Neural crest cell (in vitro differentiated cells): Measurements from ENCODE around the gene LPP. TPM values are rescaled to one million over a fixed set of nuclear protein-coding genes. Genes with fewer than 3 reads are reported as not detected.

Experiments used
- DNase-seq: peaks from one replicate; pipeline ENCODE4 v3.0.0; 2021; ENCODE audit warnings: low read depth, mixed read lengths, low spot score
- H3K27ac Mint-ChIP-seq: one replicate; pipeline ENCODE4 v1.8.0; 2021; ENCODE audit warnings: mild to moderate bottlenecking, mixed read lengths; ENCODE audit not compliant: unreplicated experiment
- H3K27me3 Mint-ChIP-seq: 2 replicates; pipeline ENCODE4 v1.8.0; 2021; ENCODE audit warnings: low read depth, mild to moderate bottlenecking, mixed read lengths
- H3K36me3 Mint-ChIP-seq: 2 replicates; pipeline ENCODE4 v1.8.0; 2021; ENCODE audit warnings: low read depth, mild to moderate bottlenecking, mixed read lengths
- H3K4me1 Mint-ChIP-seq: 2 replicates; pipeline ENCODE4 v1.8.0; 2021; ENCODE audit warnings: mixed read lengths
- H3K4me3 Mint-ChIP-seq: one replicate; pipeline ENCODE4 v1.8.0; 2021; ENCODE audit warnings: mild to moderate bottlenecking, mixed read lengths
- H3K9me3 Mint-ChIP-seq: 2 replicates; pipeline ENCODE4 v1.8.0; 2021; ENCODE audit warnings: mixed read lengths
- total RNA-seq: library from RNA; stranded (reverse); gene quantifications from 2 replicates; pipeline ENCODE4 v1.2.1, GENCODE V29; 2021
- TF ChIP-seq, protein P1 (sequence below): fragments of 200-600 bp; sonication (generic); conservative IDR thresholded peaks from 2 replicates; pipeline ENCODE4 v1.5.0; 2021; ENCODE audit warnings: antibody characterized with exemption, mild to moderate bottlenecking

The LPP gene
- total RNA-seq, 1 donor from 2014 or later, result 38.7 TPM

DNA sequence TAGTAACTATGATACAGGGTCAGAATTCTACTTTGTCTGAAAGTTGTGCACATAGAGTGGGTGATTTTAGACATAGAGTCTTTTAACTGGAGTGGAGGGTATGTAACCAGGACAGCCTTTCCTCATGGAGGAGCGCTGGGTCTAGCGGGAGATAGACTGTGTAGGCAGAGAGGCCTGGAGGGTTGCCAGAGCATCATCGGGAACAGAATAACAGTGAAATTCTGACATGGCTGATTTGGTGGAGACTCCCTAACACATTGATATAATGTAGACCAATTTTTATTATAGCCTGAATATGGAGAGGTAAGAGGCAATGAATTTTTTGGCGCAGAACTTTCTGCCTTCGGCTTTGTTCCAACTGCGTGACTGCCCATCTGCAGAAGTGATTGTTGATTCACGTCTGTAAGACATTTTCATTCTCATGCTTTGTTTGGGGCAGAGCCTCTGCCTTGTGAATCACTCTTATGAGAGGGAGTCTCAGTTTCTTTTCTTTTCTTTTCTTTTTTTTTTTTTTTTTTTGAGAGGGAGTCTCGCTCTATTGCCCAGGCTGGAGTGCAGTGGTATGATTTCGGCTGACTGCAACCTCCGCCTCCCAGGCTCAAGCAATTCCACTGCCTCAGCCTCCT, 16.0 kb downstream of the LPP start:
- H3K36me3 Mint-ChIP-seq, result no peaks in the 10 kb centered on the region
- no peak overlapping the region for H3K4me3 Mint-ChIP-seq
- TF ChIP-seq, protein P1, sequence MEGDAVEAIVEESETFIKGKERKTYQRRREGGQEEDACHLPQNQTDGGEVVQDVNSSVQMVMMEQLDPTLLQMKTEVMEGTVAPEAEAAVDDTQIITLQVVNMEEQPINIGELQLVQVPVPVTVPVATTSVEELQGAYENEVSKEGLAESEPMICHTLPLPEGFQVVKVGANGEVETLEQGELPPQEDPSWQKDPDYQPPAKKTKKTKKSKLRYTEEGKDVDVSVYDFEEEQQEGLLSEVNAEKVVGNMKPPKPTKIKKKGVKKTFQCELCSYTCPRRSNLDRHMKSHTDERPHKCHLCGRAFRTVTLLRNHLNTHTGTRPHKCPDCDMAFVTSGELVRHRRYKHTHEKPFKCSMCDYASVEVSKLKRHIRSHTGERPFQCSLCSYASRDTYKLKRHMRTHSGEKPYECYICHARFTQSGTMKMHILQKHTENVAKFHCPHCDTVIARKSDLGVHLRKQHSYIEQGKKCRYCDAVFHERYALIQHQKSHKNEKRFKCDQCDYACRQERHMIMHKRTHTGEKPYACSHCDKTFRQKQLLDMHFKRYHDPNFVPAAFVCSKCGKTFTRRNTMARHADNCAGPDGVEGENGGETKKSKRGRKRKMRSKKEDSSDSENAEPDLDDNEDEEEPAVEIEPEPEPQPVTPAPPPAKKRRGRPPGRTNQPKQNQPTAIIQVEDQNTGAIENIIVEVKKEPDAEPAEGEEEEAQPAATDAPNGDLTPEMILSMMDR, result no peak
- no peak overlapping the region for H3K27ac Mint-ChIP-seq
- H3K9me3 Mint-ChIP-seq, result no peaks in the 10 kb centered on the region
- no peak for DNase-seq
- H3K27me3 Mint-ChIP-seq, result no peaks in the 10 kb centered on the region
- H3K4me1 Mint-ChIP-seq, result peaks cover 29% of the 10 kb centered on the region

- H3K27ac Mint-ChIP-seq, result no peak overlapping the region
- TF ChIP-seq, protein P1, result no peak
- H3K4me3 Mint-ChIP-seq, result no peak overlapping the region
- H3K9me3 Mint-ChIP-seq, result no peaks in the 10 kb centered on the region
- peaks cover 26% of the 10 kb centered on the region for H3K4me1 Mint-ChIP-seq
- no peak for DNase-seq
- no peaks in the 10 kb centered on the region for H3K36me3 Mint-ChIP-seq
- no peaks in the 10 kb centered on the region for H3K27me3 Mint-ChIP-seq
Measured at GRCh38 chr3:188170461-188171459, 16.8 kb downstream of the LPP start.

- TF ChIP-seq, protein P1, result no peak
- Mint-ChIP-seq H3K36me3 (no peaks in the 10 kb centered on the region), H3K4me3 (no peak overlapping the region), H3K9me3 (no peaks in the 10 kb centered on the region), H3K4me1 (peaks cover 26% of the 10 kb centered on the region), H3K27me3 (no peaks in the 10 kb centered on the region), H3K27ac (no peak overlapping the region)
- DNase-seq, result no peak
Measured at GRCh38 chr3:188171682-188172467, 17.9 kb downstream of the LPP start.

DNA sequence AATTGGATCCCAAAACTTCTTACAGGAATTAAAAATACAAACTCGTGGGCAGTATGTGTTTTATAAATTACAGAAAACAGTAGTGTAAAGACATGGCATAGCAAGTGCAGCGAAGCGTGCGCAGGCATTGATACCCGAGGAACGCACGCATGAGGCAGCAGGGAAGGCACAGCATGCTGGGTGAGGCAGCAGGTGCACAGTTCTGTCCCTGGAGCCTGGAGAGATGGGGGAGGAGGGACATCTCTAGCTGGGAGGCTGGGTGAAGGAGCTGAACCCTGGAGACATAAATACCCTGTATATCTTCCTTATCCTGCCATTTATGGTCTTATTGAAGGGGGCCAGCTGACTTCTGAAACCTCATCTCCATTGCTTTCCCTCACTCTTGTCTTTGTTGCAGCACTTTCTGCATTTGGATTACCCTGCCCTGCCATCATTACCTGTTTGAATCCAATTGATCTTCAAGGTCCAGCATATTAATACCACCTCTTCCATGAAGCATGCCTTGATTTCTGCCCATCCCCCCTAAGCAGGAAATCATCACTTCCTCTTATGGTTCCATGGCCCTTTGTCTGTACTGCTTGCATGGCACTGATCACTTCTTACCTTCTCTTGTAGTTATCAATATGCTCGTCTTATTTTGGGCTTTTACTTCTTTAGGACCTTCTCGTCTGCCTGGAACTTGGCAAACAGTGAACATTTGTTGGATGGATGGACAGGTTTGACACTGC, 20.5 kb downstream of the LPP start:
- no peak for DNase-seq
- Mint-ChIP-seq H3K9me3 (no peaks in the 10 kb centered on the region), H3K4me1 (peaks cover 38% of the 10 kb centered on the region), H3K27ac (peak overlapping the region; percentile 65), H3K36me3 (no peaks in the 10 kb centered on the region), H3K27me3 (no peaks in the 10 kb centered on the region), H3K4me3 (no peak overlapping the region)
- TF ChIP-seq, protein P1, result no peak

- Mint-ChIP-seq H3K36me3 (no peaks in the 10 kb centered on the region), H3K4me3 (no peak overlapping the region), H3K9me3 (no peaks in the 10 kb centered on the region), H3K27me3 (no peaks in the 10 kb centered on the region), H3K27ac (no peak overlapping the region), H3K4me1 (peaks cover 44% of the 10 kb centered on the region)
- TF ChIP-seq, protein P1, result no peak
- DNase-seq, result no peak
Measured at GRCh38 chr3:188176476-188176875, 22.5 kb downstream of the LPP start.
